ENCODE data around the gene TTLL12. TPM values are rescaled to one million over a fixed set of nuclear protein-coding genes. Genes with fewer than 3 reads are reported as not detected.
"Not testable (repeated sequence)": the region's sequence is repeated elsewhere in the genome, so short reads cannot be mapped to it uniquely, and the experiment has no call there.

Gene TTLL12
- polyA plus RNA-seq, 3 donors = 18.9 to 27.3 (median 24.1) TPM

DNA sequence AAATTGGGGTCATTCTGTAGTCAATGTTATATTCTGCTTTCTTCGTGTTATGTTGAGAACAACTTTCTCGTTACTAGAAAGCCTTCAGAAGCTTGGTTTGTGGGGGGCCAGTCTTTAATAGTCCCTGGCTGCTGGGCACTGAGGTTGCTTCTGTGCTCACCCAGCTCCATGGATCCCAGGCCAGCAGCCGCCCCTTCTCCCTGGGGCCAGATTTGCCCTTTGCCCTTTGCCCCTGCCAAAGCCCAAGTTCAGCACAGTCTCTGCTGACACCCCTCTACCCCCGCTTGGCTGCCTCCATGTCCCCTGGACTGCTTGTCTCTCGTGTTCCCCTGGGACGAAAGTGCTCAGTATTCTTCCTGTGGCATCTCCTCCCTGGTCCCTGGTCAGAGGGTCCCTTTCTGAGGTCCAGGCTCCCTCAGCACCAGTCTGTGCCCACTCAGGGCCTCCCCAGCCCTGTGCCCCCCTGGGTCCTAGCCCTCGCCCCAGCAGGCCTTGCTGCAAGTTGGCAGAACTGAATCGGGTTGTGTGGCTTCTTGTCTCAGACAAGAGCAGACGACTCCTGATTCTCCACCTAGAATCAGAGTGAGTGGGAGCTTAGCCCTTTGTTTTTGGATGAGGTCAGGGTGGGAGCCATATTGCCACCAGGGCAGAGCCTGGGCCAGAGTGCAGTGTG lies 28.9 kb downstream of the TTLL12 start:
- DNase-seq (ENCODE audit: low read depth in 3 of 3, low spot score in 2 of 3) = no peak

DNA sequence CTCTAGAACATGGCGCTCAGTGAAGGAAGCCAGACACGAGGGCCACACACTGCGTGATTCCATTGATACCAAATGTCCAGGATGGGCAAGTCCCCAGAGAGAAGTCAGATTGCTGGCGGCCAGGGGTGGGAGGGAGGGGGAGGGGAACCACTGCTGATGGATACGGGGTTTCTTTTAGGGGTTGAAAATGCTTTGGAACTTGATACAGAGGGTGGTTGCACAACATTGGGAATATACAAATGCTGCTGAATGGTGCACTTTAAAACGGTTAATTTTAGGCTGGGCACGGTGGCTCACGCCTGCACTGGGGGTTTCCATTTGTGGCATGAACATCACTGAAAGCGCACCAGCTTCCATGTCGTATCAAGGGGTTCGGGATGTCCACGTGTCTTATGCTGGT lies 30.5 kb downstream of the TTLL12 start:
- DNase-seq (ENCODE audit: low read depth in 3 of 3, low spot score in 2 of 3) = no peak

GRCh38 chr22:43155789-43156188 lies 31.1 kb downstream of the TTLL12 start:
- no peak for DNase-seq (ENCODE audit: low read depth in 3 of 3, low spot score in 2 of 3)

DNA sequence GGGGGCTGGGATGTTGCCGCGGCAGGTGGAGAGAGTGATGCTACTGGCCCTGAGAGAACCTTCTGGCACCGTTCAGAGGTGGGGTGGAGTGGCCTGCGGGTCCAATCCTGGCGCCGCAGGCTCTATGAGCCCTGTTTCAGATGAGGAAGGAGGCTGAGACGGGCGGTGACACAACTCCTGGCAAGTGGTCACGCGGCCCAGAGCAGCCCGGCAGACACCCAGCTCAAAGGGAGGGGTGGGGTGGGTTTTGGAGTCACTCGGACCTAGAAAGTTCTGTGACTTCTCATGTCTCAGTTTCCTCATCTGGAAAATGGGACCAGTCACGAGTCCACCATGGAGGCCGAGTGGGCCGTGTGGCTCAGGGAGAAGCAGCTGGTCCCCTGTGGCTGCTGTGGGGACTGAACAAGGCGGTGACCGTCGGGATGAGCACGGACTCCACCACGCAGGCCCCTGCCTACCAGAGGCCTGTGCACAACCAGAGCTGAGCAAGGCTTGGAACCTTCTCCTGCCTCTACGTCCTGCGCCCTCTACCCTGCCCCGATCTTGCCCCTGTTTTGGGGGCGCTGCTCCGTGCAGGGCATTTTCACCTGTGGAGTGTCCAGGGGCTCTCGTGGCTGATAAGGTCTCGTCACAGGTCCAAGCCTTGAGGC lies 31.9 kb downstream of the TTLL12 start:
- no peak for DNase-seq (ENCODE audit: low read depth in 3 of 3, low spot score in 2 of 3)

DNA sequence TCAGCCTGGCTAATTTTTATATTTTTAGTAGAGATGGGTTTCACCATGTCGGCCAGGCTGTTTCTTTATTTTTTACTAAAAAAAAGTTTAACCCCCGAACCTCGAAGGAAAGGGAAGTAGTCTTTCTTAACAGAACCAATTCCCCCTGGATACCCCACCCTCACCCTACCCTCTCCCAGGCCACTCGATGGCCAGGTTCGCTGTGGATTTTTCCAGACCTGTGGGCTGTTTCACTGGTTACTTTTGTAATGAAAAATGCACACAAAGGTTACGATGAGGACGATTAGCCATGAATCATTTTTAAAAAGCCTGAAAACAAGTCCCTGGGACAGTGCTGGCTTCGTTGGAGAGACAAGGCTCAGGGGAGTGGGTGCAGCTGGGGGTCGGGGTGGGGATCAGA lies 33.0 kb downstream of the TTLL12 start:
- DNase-seq (ENCODE audit: low read depth in 3 of 3, low spot score in 2 of 3) = no peak

- no peak for DNase-seq (ENCODE audit: low read depth in 3 of 3, low spot score in 2 of 3)
Measured at GRCh38 chr22:43152357-43153071, 34.4 kb downstream of the TTLL12 start.

GRCh38 chr22:43152003-43152356 lies 35.0 kb downstream of the TTLL12 start:
- no peak for DNase-seq (ENCODE audit: low read depth in 3 of 3, low spot score in 2 of 3)

DNA sequence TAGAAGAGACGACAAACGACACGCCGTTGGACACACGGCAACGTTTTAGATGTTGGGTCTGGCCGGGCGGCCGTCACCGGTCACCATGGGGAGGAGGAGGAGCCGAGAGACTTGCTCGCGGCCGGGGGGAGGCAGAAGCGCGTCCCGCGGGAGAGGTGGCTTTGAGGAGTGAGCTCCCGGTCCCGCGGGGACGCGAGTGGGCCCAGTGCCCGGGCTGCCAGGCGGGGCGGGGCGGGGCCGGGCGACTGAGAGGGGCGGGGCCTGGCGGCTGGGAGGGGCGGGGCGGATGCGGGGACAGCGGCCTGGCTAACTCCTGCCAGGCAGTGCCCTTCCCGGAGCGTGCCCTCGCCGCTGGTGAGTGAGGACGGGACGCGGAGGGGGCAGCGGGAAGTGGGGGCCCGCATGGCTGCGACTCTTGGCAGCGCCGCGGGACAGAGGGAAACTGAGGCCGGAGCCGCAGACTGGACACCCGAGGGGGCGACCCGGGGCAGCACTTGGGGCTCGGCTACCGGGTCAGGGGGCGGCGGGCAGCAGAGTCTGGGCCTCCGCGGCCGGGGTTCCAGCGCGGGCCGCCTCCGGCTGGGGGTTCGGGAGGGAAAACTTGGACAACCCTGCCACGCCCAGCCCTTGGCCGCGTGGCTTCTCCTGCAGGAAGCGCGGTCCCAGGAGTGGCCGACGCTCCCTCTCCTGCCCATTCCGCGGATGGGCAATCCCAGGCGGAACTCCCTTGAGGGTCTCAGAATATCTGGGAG lies 35.5 kb downstream of the TTLL12 start, which contains the start of gene TSPO:
TSPO (plus strand) TSS at position 309 of the 752 bp plus-strand sequence. CDS start 7,680 bp downstream, outside the sequence.
- no peak for DNase-seq (ENCODE audit: low read depth in 3 of 3, low spot score in 2 of 3)

DNA sequence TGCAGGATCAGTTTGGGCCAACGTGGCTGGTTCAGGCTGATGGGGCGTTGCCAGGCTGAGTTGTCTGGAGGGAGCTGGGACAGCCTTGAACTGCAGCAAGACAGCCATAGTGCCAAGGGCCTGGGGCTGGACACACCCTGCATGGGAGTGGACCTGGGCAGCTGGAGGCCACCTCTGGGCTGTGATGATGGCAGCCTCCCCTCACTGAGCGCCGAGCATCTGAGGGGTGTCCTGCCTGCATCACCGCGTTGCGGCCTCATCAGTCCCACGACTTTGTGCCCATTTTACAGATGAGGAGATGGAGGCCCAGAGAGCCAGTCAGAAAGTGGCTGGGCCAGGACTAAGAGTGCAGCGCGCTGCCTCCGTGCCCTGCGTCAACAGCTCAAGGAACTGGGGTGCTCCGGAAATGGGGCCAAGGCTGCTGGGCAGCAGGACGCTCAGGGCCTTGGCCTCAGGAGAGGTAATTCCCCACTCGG lies 36.2 kb downstream of the TTLL12 start:
- no peak for DNase-seq (ENCODE audit: low read depth in 3 of 3, low spot score in 2 of 3)

DNA sequence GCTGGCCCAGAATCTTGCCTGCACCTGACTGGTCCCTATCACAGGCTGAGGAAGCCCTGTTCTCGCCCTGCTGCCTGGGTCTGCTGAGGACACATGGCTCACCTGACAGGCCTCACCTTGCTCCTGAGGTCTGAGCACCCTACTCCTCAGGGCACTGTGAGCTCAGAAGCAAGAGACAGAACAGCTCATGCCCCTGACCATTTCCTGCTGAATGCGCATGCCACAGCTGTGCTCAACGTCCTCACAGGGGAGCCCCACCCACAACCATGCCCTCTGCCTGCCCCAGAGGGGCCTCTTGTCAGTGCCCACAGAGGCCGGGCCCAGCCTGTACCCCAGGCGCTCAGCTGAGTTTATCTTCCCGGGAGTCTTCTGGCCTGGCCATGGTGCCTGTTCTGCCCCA lies 38.4 kb downstream of the TTLL12 start:
- no peak for DNase-seq (ENCODE audit: low read depth in 3 of 3, low spot score in 2 of 3)

DNA sequence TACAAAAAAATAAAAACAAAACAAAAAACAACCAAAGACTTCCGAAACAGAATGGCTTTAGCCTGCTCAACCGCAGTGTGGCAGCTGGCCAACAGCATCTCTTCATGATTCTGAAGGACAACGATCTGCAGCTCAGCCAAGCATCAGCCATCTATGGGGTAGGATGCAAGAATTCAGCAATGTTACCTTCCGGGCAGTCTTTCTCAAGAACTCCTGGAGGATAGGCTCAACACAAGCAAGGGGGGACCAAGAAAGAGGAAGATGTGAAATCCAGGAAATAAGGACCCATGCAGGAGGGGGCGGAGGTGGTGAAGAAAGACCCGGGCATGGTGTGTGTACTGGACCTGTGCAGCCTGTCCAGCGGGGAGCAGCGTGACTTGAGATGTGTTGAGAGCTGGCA lies 39.1 kb downstream of the TTLL12 start:
- DNase-seq (ENCODE audit: low read depth in 3 of 3, low spot score in 2 of 3) = no peak

- DNase-seq (ENCODE audit: low read depth in 3 of 3, low spot score in 2 of 3) = not testable (repeated sequence)
Measured at GRCh38 chr22:43146332-43146731, 40.6 kb downstream of the TTLL12 start.

DNA sequence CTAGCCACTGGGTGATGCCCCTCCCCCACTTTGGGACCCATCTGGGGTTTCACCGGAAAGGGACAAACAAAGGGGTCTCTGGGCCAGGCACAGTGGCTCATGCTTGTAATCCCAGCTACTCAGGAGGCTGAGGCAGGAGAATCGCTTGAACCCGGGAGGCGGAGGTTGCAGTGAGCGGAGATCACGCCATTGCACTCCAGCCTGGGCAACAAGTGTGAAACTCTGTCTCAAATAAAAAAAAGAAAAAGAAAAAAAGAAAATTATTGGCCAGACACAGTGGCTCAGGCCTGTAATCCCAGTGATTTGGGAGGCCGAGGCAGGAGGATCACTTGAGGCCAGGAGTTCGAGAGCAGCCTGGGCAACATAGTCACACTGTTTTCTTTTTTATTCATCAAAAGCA lies 41.6 kb downstream of the TTLL12 start:
- not testable (repeated sequence) for DNase-seq (ENCODE audit: low read depth in 3 of 3, low spot score in 2 of 3)

DNA sequence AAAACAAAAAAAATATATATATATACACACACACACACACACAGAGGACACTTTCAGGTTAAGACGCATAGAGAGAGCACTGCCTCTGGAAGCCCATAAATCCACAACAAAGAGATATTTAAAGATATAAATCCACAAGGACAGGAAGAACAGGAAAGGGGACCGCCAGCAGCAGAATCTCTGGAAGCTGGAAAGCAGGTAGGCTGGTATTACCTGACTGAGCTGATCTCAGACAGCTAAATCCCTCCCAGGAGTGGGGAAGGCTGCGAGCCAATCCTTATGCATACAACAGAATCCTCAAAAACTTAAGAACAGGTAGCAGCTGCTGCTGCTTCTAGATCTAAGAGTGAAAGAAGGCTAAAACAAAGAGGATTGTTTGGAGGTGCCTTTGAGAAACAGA lies 42.0 kb downstream of the TTLL12 start:
- no peak for DNase-seq (ENCODE audit: low read depth in 3 of 3, low spot score in 2 of 3)

DNA sequence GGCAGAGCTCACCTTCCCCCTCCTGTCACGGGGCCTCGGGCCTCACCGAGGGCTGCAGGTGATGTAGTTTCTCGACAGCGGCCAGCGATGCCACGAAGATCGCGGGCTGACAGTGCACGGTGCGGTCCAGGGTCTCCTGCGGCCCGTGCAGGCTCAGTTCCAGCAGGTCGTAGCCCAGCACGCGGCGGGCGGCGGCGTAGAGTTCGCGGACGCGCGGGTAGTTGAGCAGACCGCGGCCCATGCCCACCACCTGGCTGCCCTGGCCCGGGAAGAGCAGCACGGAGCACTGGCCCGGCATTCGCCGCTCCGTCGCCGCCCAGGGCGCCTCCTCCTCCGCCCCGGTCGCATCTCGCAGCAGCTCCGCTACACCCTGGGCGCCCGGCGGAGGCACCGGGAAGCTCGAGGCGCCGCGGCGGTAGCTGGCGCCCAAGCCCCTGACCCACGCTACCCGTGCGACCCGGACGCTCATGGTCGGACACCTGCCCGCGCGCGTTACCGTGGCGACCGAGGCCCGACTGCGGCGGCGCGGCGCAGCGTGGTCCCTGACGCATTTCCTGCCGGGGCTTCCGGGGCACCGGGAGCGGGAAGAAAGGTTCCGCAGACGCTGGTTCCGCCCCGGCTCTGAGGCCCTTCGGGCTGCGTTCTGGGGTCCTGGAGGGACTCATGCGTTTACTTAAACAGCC lies 43.9 kb downstream of the TTLL12 start, which contains the start of gene MCAT:
MCAT (minus strand) TSS at position 519 of the 683 bp plus-strand sequence; CDS start at position 469, 50 bp downstream.
- peak in 2 of 3 donors; percentile 59 to 71 for DNase-seq (ENCODE audit: low read depth in 3 of 3, low spot score in 2 of 3)

DNA sequence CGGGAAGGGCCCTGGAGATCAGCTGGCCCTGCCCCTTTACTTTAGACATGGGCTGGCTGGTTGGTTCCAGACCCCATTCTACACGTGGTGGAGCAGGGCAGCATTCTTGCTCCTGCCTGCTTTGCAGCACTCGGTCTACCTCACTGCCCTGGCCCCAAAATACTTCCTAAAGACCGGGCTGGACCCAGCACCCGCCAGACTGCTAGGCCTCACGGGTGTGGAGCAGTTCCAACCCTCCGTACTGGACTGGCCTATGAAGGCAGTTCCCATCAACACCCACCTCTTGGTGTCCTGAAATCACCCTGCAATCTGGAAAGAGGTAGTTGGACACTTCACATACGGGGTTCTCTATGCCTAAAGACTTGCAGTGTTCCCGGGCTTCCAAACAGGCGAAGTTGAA lies 50.1 kb downstream of the TTLL12 start:
- DNase-seq (ENCODE audit: low read depth in 3 of 3, low spot score in 2 of 3) = no peak

- no peak for DNase-seq (ENCODE audit: low read depth in 3 of 3, low spot score in 2 of 3)
Measured at GRCh38 chr22:43136255-43136654, 50.7 kb downstream of the TTLL12 start.

DNA sequence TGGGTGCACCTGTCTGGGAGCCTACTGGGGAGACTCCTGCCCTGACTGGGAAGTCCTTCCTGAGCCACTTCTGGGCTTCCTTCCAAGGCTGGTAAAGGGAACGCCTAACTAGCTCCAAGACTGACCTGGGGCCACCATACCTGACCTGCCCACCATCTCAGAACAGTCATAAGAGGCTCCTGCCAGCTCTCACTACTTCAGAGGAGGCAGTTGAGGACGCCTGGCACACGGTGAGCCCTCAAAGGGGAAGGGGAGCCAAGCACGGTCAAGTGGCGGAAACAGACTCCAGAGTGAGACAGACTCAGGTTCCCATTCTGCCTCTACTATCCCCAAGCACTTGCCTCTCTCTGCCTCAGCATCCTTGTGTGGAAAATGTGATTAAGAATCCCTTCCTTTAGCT lies 51.4 kb downstream of the TTLL12 start:
- DNase-seq (ENCODE audit: low read depth in 3 of 3, low spot score in 2 of 3) = no peak

- DNase-seq (ENCODE audit: low read depth in 3 of 3, low spot score in 2 of 3) = no peak
Measured at GRCh38 chr22:43134553-43134952, 52.4 kb downstream of the TTLL12 start.

GRCh38 chr22:43133401-43133800 lies 53.5 kb downstream of the TTLL12 start:
- DNase-seq (ENCODE audit: low read depth in 3 of 3, low spot score in 2 of 3) = no peak
